K562 (cell line): ENCODE measurements around the gene PEDS1. TPM values are rescaled to one million over a fixed set of nuclear protein-coding genes. Genes with fewer than 3 reads are reported as not detected.

ENCODE experiments used
- ATAC-seq: fragments of 200-7000 bp; cut with Tn5 transposase; 3 replicates; pipeline ENCODE4 v1.9.1; 2020; ENCODE audit warnings: moderate library complexity
- BruUV-seq: library from RNA; stranded (reverse); fragments of 400-500 nt; replicated peaks from 2 replicates; lab custom pipeline; 2021; lab: Mats Ljungman, UMichigan
- CTCF ChIA-PET: fragments of 300-600 bp; formaldehyde crosslinking; extraction: SDS; loops from one replicate; lab custom pipeline; 2021; ENCODE audit warnings: low intra/inter-chr PET ratio; lab: Yijun Ruan, JAX
- POLR2A ChIA-PET: fragments of 300-600, 350-650 bp; sonication (Branson Sonifier 250); formaldehyde crosslinking; extraction: SDS; loops from one replicate; lab custom pipeline; 2021; ENCODE audit warnings: antibody characterized with exemption, inconsistent platforms; lab: Yijun Ruan, JAX
- DNase-seq, 4 experiments: peaks; one replicate each; pipeline versions ENCODE4 v3.0.0 to v3.0.0-alpha.2; 2011 to 2018; ENCODE audit warnings: low spot score in 3 of 4, mixed read lengths in 3 of 4; ENCODE audit errors: extremely low read depth in 1 of 4
- FAIRE-seq: peaks from 2 replicates; lab custom pipeline; 2011; peaks lifted over from hg19 to GRCh38; lab: Jason Lieb, UNC
- H2AFZ ChIP-seq: 2 replicates; pipeline ENCODE4 v1.6.0; 2011; ENCODE audit warnings: low read depth, low read length, control low read depth, inconsistent platforms
- H3K27ac ChIP-seq: fragments of 200-600 bp; 3 replicates; pipeline ENCODE4 v1.8.0; 2011; ENCODE audit warnings: low read depth, mild to moderate bottlenecking, control low read depth, inconsistent platforms, low read length, moderate library complexity, mixed read lengths; ENCODE audit errors: extremely low read depth
- H3K27me3 ChIP-seq, 2 experiments: fragments of 300-600 bp in 1 of 2; 2 replicates in 1 of 2; 3 replicates in 1 of 2; pipeline versions ENCODE4 v1.6.0 to v1.8.0; 2011; ENCODE audit warnings: inconsistent platforms in 2 of 2, low read length in 2 of 2, mild to moderate bottlenecking in 1 of 2, mixed read lengths in 1 of 2, moderate library complexity in 1 of 2; ENCODE audit not compliant: control insufficient read depth in 2 of 2, insufficient read depth in 2 of 2
- H3K36me3 ChIP-seq: fragments of 300-600 bp; 3 replicates; pipeline ENCODE4 v1.8.0; 2011; ENCODE audit warnings: mild to moderate bottlenecking, low read length, inconsistent platforms; ENCODE audit not compliant: control insufficient read depth, insufficient read depth
- H3K4me1 ChIP-seq, 2 experiments: fragments of 200-600 bp in 1 of 2; replicated peaks in 1 of 2; 2 replicates in 1 of 2; 3 replicates in 1 of 2; pipeline versions ENCODE4 v1.5.1 to v1.8.0; 2011; ENCODE audit warnings: inconsistent platforms in 2 of 2, low read length in 2 of 2, mild to moderate bottlenecking in 1 of 2, mixed read lengths in 1 of 2, moderate library complexity in 1 of 2; ENCODE audit not compliant: control insufficient read depth in 2 of 2, insufficient read depth in 2 of 2
- H3K4me2 ChIP-seq: 2 replicates; pipeline ENCODE4 v1.6.1; 2011; ENCODE audit warnings: low read length, control low read depth, inconsistent platforms, mixed read lengths; ENCODE audit not compliant: insufficient read depth
- H3K4me3 ChIP-seq: fragments of 200-600 bp; sonication (generic), shearing (Covaris generic); 2 replicates; pipeline ENCODE4 v1.5.1; 2016; ENCODE audit warnings: control low read depth, inconsistent platforms
- H3K79me2 ChIP-seq: fragments of 200-600 bp; 3 replicates; pipeline ENCODE4 v1.8.0; 2011; ENCODE audit warnings: low read length, inconsistent platforms; ENCODE audit not compliant: control insufficient read depth, insufficient read depth
- H3K9ac ChIP-seq, 2 experiments: 2 replicates each; pipeline versions ENCODE4 v1.6.0 to v1.6.1; 2011; ENCODE audit warnings: low read depth in 2 of 2, low read length in 2 of 2, control low read depth in 1 of 2, inconsistent platforms in 1 of 2, mild to moderate bottlenecking in 1 of 2, mixed read lengths in 1 of 2; ENCODE audit not compliant: insufficient read depth in 1 of 2
- H3K9me1 ChIP-seq: one replicate; pipeline ENCODE4 v1.6.0; 2011; ENCODE audit warnings: inconsistent platforms, mild to moderate bottlenecking, low read length, moderate library complexity; ENCODE audit not compliant: control insufficient read depth, insufficient read depth
- H3K9me3 ChIP-seq: replicated peaks from 2 replicates; pipeline ENCODE4 v1.5.1; 2011; ENCODE audit warnings: low read depth, low read length, inconsistent platforms; ENCODE audit not compliant: control insufficient read depth, insufficient read depth
- H4K20me1 ChIP-seq: replicated peaks from 2 replicates; pipeline ENCODE4 v1.6.1; 2011; ENCODE audit warnings: low read length, inconsistent platforms, mixed read lengths; ENCODE audit not compliant: control insufficient read depth, insufficient read depth
- FOXP4 ChIP-seq: sonication (generic); formaldehyde crosslinking; IDR thresholded peaks from 2 replicates; pipeline ENCODE4 v1.8.0; 2022; ENCODE audit warnings: mild to moderate bottlenecking, missing genetic modification reagents, borderline replicate concordance
- SAP30 ChIP-seq: fragments of 200-600 bp; sonication (generic); IDR thresholded peaks from 2 replicates; pipeline ENCODE4 v1.6.1; 2012; ENCODE audit warnings: borderline replicate concordance, low read depth, mild to moderate bottlenecking, moderate library complexity, low read length, control low read depth, inconsistent platforms; ENCODE audit not compliant: insufficient read depth, poor library complexity, severe bottlenecking
- ZBED1 ChIP-seq: IDR thresholded peaks from 2 replicates; pipeline ENCODE4 v1.6.1; 2014
- ZKSCAN8 ChIP-seq: fragments of 200-800 bp; sonication (Bioruptor generic); IDR thresholded peaks from 2 replicates; pipeline ENCODE4 v1.6.1; 2016; ENCODE audit warnings: missing genetic modification characterization, missing compliant biosample characterization
- ZNF146 ChIP-seq: IDR thresholded peaks from one replicate; pipeline ENCODE4 v1.6.1; 2018; ENCODE audit warnings: missing compliant biosample characterization; ENCODE audit not compliant: unreplicated experiment
- ZNF583 ChIP-seq: fragments of 250-450 bp; sonication (Bioruptor Pico); IDR thresholded peaks from 2 replicates; pipeline ENCODE4 v1.4.0; 2020
- WGBS: fragments of 100-300 bp; shearing (Covaris generic); methylation state at CpG from one replicate; pipeline ENCODE4 v1.1.6; 2016; ENCODE audit warnings: low coverage, mixed read lengths; ENCODE audit not compliant: insufficient coverage; ENCODE audit errors: missing lambda C conversion rate; 5-methylcytosine and 5-hydroxymethylcytosine counted together
- in situ Hi-C: fragments of 300-500 bp; cut with MboI; formaldehyde crosslinking; loops from 4 replicates; pipeline ENCODE4 v1.15.0; 2018; ENCODE audit warnings: inconsistent platforms, mixed read lengths
- intact Hi-C: fragments of 100-400 bp; cut with micrococcal nuclease; formaldehyde crosslinking; loops from 2 replicates; pipeline ENCODE4 v1.14.2; 2022
- polyA plus RNA-seq, 8 experiments: library from polyadenylated mRNA; depleted of rRNA in 4 of 8; stranded (reverse) in 5 of 8; unstranded in 3 of 8; fragments of >200 nt; fragmentation: Nextera tagmentation in 2 of 8; fragmentation: Illumina TruSeq in 1 of 8; extraction: Ambion mirVana in 2 of 8; extraction: Trizol in 1 of 8; gene quantifications; 2 replicates each; pipeline versions ENCODE4 v1.2.1 to v1.2.3, GENCODE V29; 2011 to 2014; ENCODE audit warnings: inconsistent platforms in 1 of 8, missing spikeins in 1 of 8
- total RNA-seq, 7 experiments: library from RNA; depleted of rRNA in 6 of 7; stranded (reverse); fragments of >200 nt in 6 of 7; fragmentation: Illumina TruSeq in 2 of 7; extraction: Trizol in 2 of 7; gene quantifications; 2 replicates each; pipeline versions ENCODE4 v1.2.1 to v1.2.3, GENCODE V29; 2011 to 2021; ENCODE audit warnings: low replicate concordance in 1 of 7

Gene PEDS1
- total and polyA plus RNA-seq, 9 of the 15 experiments (the other 6 are each of a cell fraction or from before 2014, with no cell fraction given): 2.9 to 38.5 (median 24.2) TPM

- in situ Hi-C loops (no loop called here), intact Hi-C loops (loop anchor here (10.0 kb wide), 1 partner anchor 612 kb away; the partner anchor contains the start of gene BCAS4)
- FAIRE-seq: no peak
- Histone ChIP-seq H3K4me1 (peaks cover 21 to 27% of the 10 kb centered on the region in 2 experiments), H3K9ac (no peak overlapping the region), H4K20me1 (no peaks in the 10 kb centered on the region), H3K27me3 (no peaks in the 10 kb centered on the region), H3K9me3 (no peaks in the 10 kb centered on the region), H3K4me3 (no peak overlapping the region), H3K79me2 (no peaks in the 10 kb centered on the region), H3K36me3 (no peaks in the 10 kb centered on the region), H3K9me1 (no peaks in the 10 kb centered on the region), H3K4me2 (no peak overlapping the region), H3K27ac (no peak overlapping the region), H2AFZ (no peak overlapping the region)
- no peak for DNase-seq
- CTCF ChIA-PET: no interaction called here
- POLR2A ChIA-PET: interaction anchor here (0.5 to 1.6 kb wide), 4 partner anchors 11 to 199 kb away, joined by 3 to 4 read pairs (median 4); partner anchors contain the start of gene SNAI1
- no TSS peak for BruUV-seq
- no peak for ATAC-seq
- no peak for TF ChIP-seq ZNF146
- no peak for TF ChIP-seq FOXP4 (CRISPR knock-in tag)
- TF ChIP-seq ZBED1: no peak
- no peak for TF ChIP-seq SAP30
- no peak for TF ChIP-seq ZNF583 (CRISPR knock-in tag)
- no peak for TF ChIP-seq ZKSCAN8 (CRISPR knock-in tag)
- 62% methylated on average over 2 of the region's 2 CpGs for WGBS
Observed at GRCh38 chr20:50182346-50182745, 28.8 kb upstream of the PEDS1 start.
